SK-N-SH (cell line): ENCODE results near the gene CKAP2L. TPM values are rescaled to one million over a fixed set of nuclear protein-coding genes. Genes with fewer than 3 reads are reported as not detected.

Source experiments
- CTCF ChIA-PET: fragments of 300-600, 350-600 bp; formaldehyde crosslinking; extraction: SDS; loops from one replicate; lab custom pipeline; 2021; lab: Yijun Ruan, JAX
- POLR2A ChIA-PET: fragments of 350-600 bp; sonication (Branson Sonifier 250); formaldehyde crosslinking; extraction: SDS; loops from one replicate; lab custom pipeline; 2020; ENCODE audit warnings: antibody characterized with exemption, inconsistent platforms; lab: Yijun Ruan, JAX
- DNase-seq: peaks from one replicate; pipeline ENCODE4 v3.0.0; 2012
- H2AFZ ChIP-seq: fragments of 200-600 bp; sonication (generic); 2 replicates; pipeline ENCODE4 v1.8.1; 2016; ENCODE audit warnings: antibody characterized with exemption, mild to moderate bottlenecking, low read depth
- H3F3A ChIP-seq: fragments of 200-600 bp; sonication (generic); replicated peaks from 2 replicates; pipeline ENCODE3; 2016; ENCODE audit warnings: antibody characterized with exemption, mild to moderate bottlenecking; ENCODE audit not compliant: insufficient read depth
- H3K27ac ChIP-seq, 2 experiments: fragments of 200-500 bp in 1 of 2; fragments of 200-600 bp in 1 of 2; sonication (Bioruptor generic) in 1 of 2; sonication (generic), shearing (Covaris generic) in 1 of 2; 2 replicates each; pipeline versions ENCODE4 v1.5.1 to v1.6.1; 2014 to 2016; ENCODE audit warnings: low read depth in 2 of 2, inconsistent platforms in 1 of 2, low read length in 1 of 2, mild to moderate bottlenecking in 1 of 2, mixed read lengths in 1 of 2
- H3K27me3 ChIP-seq: fragments of 200-600 bp; sonication (generic), shearing (Covaris generic); 2 replicates; pipeline ENCODE4 v1.6.1; 2016; ENCODE audit warnings: mixed run types; ENCODE audit not compliant: insufficient read depth
- H3K36me3 ChIP-seq, 2 experiments: fragments of 200-500 bp in 1 of 2; fragments of 200-600 bp in 1 of 2; sonication (Bioruptor generic) in 1 of 2; sonication (generic) in 1 of 2; replicated peaks in 1 of 2; 2 replicates each; pipeline versions ENCODE3 to v1.5.1; 2014 to 2016; ENCODE audit warnings: low read length in 1 of 2, mild to moderate bottlenecking in 1 of 2; ENCODE audit not compliant: insufficient read depth in 2 of 2, control insufficient read depth in 1 of 2
- H3K4me1 ChIP-seq, 2 experiments: fragments of 200-500 bp in 1 of 2; fragments of 200-600 bp in 1 of 2; sonication (Bioruptor generic) in 1 of 2; sonication (generic), shearing (Covaris generic) in 1 of 2; 2 replicates each; pipeline versions ENCODE4 v1.5.1 to v1.6.1; 2014 to 2016; ENCODE audit warnings: low read depth in 1 of 2, low read length in 1 of 2, mixed run types in 1 of 2; ENCODE audit not compliant: insufficient read depth in 2 of 2, control insufficient read depth in 1 of 2
- H3K4me2 ChIP-seq: fragments of 200-600 bp; sonication (generic), shearing (Covaris generic); 2 replicates; pipeline ENCODE4 v1.6.1; 2017; ENCODE audit warnings: mixed run types
- H3K4me3 ChIP-seq, 2 experiments: fragments of 200-500 bp in 1 of 2; fragments of 200-600 bp in 1 of 2; sonication (Bioruptor generic) in 1 of 2; sonication (generic), shearing (Covaris generic) in 1 of 2; 2 replicates each; pipeline versions ENCODE4 v1.5.1 to v1.8.1; 2014 to 2016; ENCODE audit warnings: low read depth in 2 of 2, inconsistent platforms in 1 of 2, low read length in 1 of 2, mild to moderate bottlenecking in 1 of 2, mixed read lengths in 1 of 2, moderate library complexity in 1 of 2
- H3K79me2 ChIP-seq: fragments of 200-600 bp; sonication (generic); 2 replicates; pipeline ENCODE4 v1.8.1; 2017; ENCODE audit warnings: mild to moderate bottlenecking; ENCODE audit not compliant: insufficient read depth
- H3K9ac ChIP-seq: fragments of 200-600 bp; sonication (generic); 2 replicates; pipeline ENCODE4 v1.6.1; 2017; ENCODE audit warnings: mixed run types
- H3K9me2 ChIP-seq: fragments of 200-600 bp; sonication (generic); 2 replicates; pipeline ENCODE4 v1.6.1; 2017; ENCODE audit warnings: mixed run types
- H3K9me3 ChIP-seq: fragments of 200-600 bp; sonication (generic); 2 replicates; pipeline ENCODE4 v1.6.1; 2017; ENCODE audit warnings: mixed run types, mild to moderate bottlenecking, moderate library complexity
- H4K20me1 ChIP-seq: fragments of 200-600 bp; sonication (generic); 2 replicates; pipeline ENCODE4 v1.6.1; 2017; ENCODE audit warnings: mild to moderate bottlenecking, mixed run types; ENCODE audit not compliant: insufficient read depth
- EZH2phosphoT487 ChIP-seq: fragments of 200-600 bp; sonication (generic); IDR thresholded peaks from 2 replicates; pipeline ENCODE4 v1.6.1; 2017; ENCODE audit warnings: low read depth, mixed run types, mild to moderate bottlenecking, antibody characterized with exemption, moderate library complexity, borderline replicate concordance
- GABPA ChIP-seq: IDR thresholded peaks from 2 replicates; pipeline ENCODE4 v1.4.0; 2012; ENCODE audit warnings: low read depth, mild to moderate bottlenecking
- PBX3 ChIP-seq: IDR thresholded peaks from 2 replicates; pipeline ENCODE4; 2012
- REST ChIP-seq: IDR thresholded peaks from 2 replicates; pipeline ENCODE4 v1.6.1; 2012; ENCODE audit warnings: mild to moderate bottlenecking, low read depth, low read length, moderate library complexity
- SIN3A ChIP-seq: IDR thresholded peaks from 2 replicates; pipeline ENCODE4 v1.6.1; 2012; ENCODE audit warnings: low read depth, mild to moderate bottlenecking, low read length, moderate library complexity, borderline replicate concordance
- USF1 ChIP-seq: IDR thresholded peaks from 2 replicates; pipeline ENCODE4 v1.4.0; 2012; ENCODE audit warnings: low read depth, borderline replicate concordance
- USF2 ChIP-seq: fragments of 150-350 bp; IDR thresholded peaks from 2 replicates; pipeline ENCODE4 v1.6.1; 2017; ENCODE audit warnings: antibody characterized with exemption, low read length, low read depth, borderline replicate concordance
- ZBTB33 ChIP-seq: IDR thresholded peaks from 2 replicates; pipeline ENCODE4 v1.4.0; 2012; ENCODE audit warnings: low read depth, borderline replicate concordance
- WGBS: methylation state at CpG from one replicate; pipeline ENCODE4 v1.1.6; 2017; ENCODE audit warnings: low lambda C conversion rate; 5-methylcytosine and 5-hydroxymethylcytosine counted together
- polyA plus RNA-seq, 3 experiments: library from polyadenylated mRNA; depleted of rRNA; stranded (reverse); fragments of >200 nt; gene quantifications; 2 replicates each; pipeline ENCODE4 v1.2.3, GENCODE V29; 2012

The CKAP2L gene
- polyA plus RNA-seq, 1 of the 3 experiments (the other 2 are of a cell fraction), result 2.9 TPM

- Histone ChIP-seq H3K4me2 (no peak overlapping the region), H3K4me1 (peaks cover 0 to 6% of the 10 kb centered on the region in 2 experiments; a peak in 1 of 4 replicates), H3K9ac (no peak overlapping the region), H3K36me3 (no peaks in the 10 kb centered on the region), H3K9me2 (no peaks in the 10 kb centered on the region), H3K4me3 (no peak overlapping the region), H3F3A (no peaks in the 10 kb centered on the region), H3K79me2 (no peaks in the 10 kb centered on the region), H2AFZ (no peak overlapping the region), H3K27ac (no peak overlapping the region), H3K27me3 (no peaks in the 10 kb centered on the region; the same call in 1 of the 2 replicates), H4K20me1 (no peaks in the 10 kb centered on the region), H3K9me3 (no peaks in the 10 kb centered on the region)
- ChIA-PET POLR2A (no interaction called here), CTCF (interaction anchor here (5.8 to 7.4 kb wide), 2 partner anchors 94 to 122 kb away, joined by 149 to 179 read pairs; no protein-coding TSS in a partner anchor)
- WGBS, result 91% methylated on average over 6 of the region's 6 CpGs
- TF ChIP-seq SIN3A, result no peak
- TF ChIP-seq ZBTB33, result no peak
- TF ChIP-seq REST, result no peak
- no peak for TF ChIP-seq GABPA
- no peak for TF ChIP-seq EZH2phosphoT487
- TF ChIP-seq USF1, result no peak
- TF ChIP-seq USF2, result no peak
- TF ChIP-seq PBX3, result no peak
- no peak for DNase-seq
Observed at GRCh38 chr2:112723547-112723940, 40.9 kb downstream of the CKAP2L start.
